ENCODE data around the gene SDHB.

The SDHB gene

GRCh38 chr1:16980473-16981268, 73.2 kb downstream of the SDHB start, which contains the start of gene MFAP2 (continued):
- peak; percentile 74 for TF ChIP-seq ZNF692 (tag by site-specific recombination; IDR thresholded peaks at IDR 0.05)
- no peak for TF ChIP-seq ZNF610 (tag by site-specific recombination; IDR thresholded peaks at IDR 0.05; ENCODE audit: borderline replicate concordance)
- TF ChIP-seq REPIN1 (tag by site-specific recombination; IDR thresholded peaks at IDR 0.05; ENCODE audit: low read depth) = no peak
- TF ChIP-seq ZNF473 (tag by site-specific recombination; IDR thresholded peaks at IDR 0.05) = no peak
- no peak for TF ChIP-seq ZSCAN23 (tag by site-specific recombination; IDR thresholded peaks at IDR 0.05)
- no peak for TF ChIP-seq GLI4 (tag by site-specific recombination; IDR thresholded peaks at IDR 0.05)
- peak; percentile 85 for TF ChIP-seq ZNF121 (tag by site-specific recombination; IDR thresholded peaks at IDR 0.05)
- no peak for TF ChIP-seq ZNF280C (tag by site-specific recombination; IDR thresholded peaks at IDR 0.05)
- TF ChIP-seq OVOL3 (tag by site-specific recombination; IDR thresholded peaks at IDR 0.05) = no peak

- ChIA-PET CTCF (interaction anchor here (0.7 to 1.8 kb wide), 3 partner anchors 16 to 66 kb away, joined by 3 to 4 read pairs (median 3); no protein-coding TSS in a partner anchor), POLR2A (interaction anchor here (1.0 to 5.3 kb wide), 3 partner anchors 13 to 23 kb away, joined by 3 to 23 read pairs (median 4); no protein-coding TSS in a partner anchor)
- peak overlapping the region; percentile 31; the same call in 1 of the 2 replicates for H3K27ac ChIP-seq (ENCODE audit: extremely low read depth, low read depth, low read length)
- H3K9me3 ChIP-seq (ENCODE audit: control insufficient read depth, insufficient read depth, low read depth, low read length) = no peaks in the 10 kb centered on the region
- peak overlapping the region; percentile 67 for H3K4me3 ChIP-seq (ENCODE audit: low read depth, low read length)
- H3K4me1 ChIP-seq (ENCODE audit: control insufficient read depth, insufficient read depth, low read length) = no peaks in the 10 kb centered on the region
- TF ChIP-seq ZNF121 (tag by site-specific recombination; IDR thresholded peaks at IDR 0.05) (no peak), PRDM6 (tag by site-specific recombination; IDR thresholded peaks at IDR 0.05) (no peak), ZBTB17 (tag by site-specific recombination; IDR thresholded peaks at IDR 0.05) (no peak), ZFHX2 (tag by site-specific recombination; conservative IDR thresholded peaks at IDR 0.05) (0 out of 2 replicates have a peak, but pooled peaks have one; percentile 7)
- H3K36me3 ChIP-seq (ENCODE audit: control insufficient read depth in 2 of 2, insufficient read depth in 1 of 2, low read length in 2 of 2) = peaks cover 0 to 1% of the 10 kb centered on the region in 2 experiments; a peak in 1 of 3 replicates
Measured at GRCh38 chr1:16979475-16980327, 74.1 kb downstream of the SDHB start.

All from HEK293 (cell line).